Occipital lobe (tissue), 2 donors: ENCODE data around the gene AKIRIN2. TPM values are rescaled to one million over a fixed set of nuclear protein-coding genes. Genes with fewer than 3 reads are reported as not detected.
"Not testable (repeated sequence)": the region's sequence is repeated elsewhere in the genome, so short reads cannot be mapped to it uniquely, and the experiment has no call there.

Experiments
- DNase-seq: peaks from one replicate; lab custom pipeline; 2025; lab: John Stamatoyannopoulos, UW
- total RNA-seq: library from RNA; depleted of rRNA; stranded (reverse); fragments of >200 nt; gene quantifications from one replicate; pipeline ENCODE4 v1.2.3, GENCODE V29; 2014

AKIRIN2 gene
- total RNA-seq, 1 donor from 2014 or later: 68.8 TPM

GRCh38 chr6:87718662-87719433, 16.8 kb upstream of the AKIRIN2 start:
- no peak for DNase-seq

GRCh38 chr6:87716928-87717614, 15.0 kb upstream of the AKIRIN2 start:
- no peak for DNase-seq

GRCh38 chr6:87714093-87714842, 12.2 kb upstream of the AKIRIN2 start:
- DNase-seq: no peak

GRCh38 chr6:87712713-87713112, 10.7 kb upstream of the AKIRIN2 start:
- DNase-seq: not testable (repeated sequence)

GRCh38 chr6:87710090-87710489, 8.1 kb upstream of the AKIRIN2 start:
- no peak for DNase-seq

GRCh38 chr6:87708581-87709427, 6.8 kb upstream of the AKIRIN2 start:
- not testable (repeated sequence) for DNase-seq

- DNase-seq: no peak
Measured at GRCh38 chr6:87706187-87706966, 4.3 kb upstream of the AKIRIN2 start.

GRCh38 chr6:87705070-87705691, 3.1 kb upstream of the AKIRIN2 start:
- no peak for DNase-seq

- DNase-seq: not testable (repeated sequence)
Measured at GRCh38 chr6:87703039-87703438, 1.0 kb upstream of the AKIRIN2 start.

GRCh38 chr6:87702589-87702945, 534 bp upstream of the AKIRIN2 start:
- DNase-seq: no peak

GRCh38 chr6:87701344-87701675, 723 bp downstream of the AKIRIN2 start:
- no peak for DNase-seq

- DNase-seq: no peak
Measured at GRCh38 chr6:87700397-87701343, 1.4 kb downstream of the AKIRIN2 start.

- no peak for DNase-seq
Measured at GRCh38 chr6:87699576-87699975, 2.5 kb downstream of the AKIRIN2 start.

- no peak for DNase-seq
Measured at GRCh38 chr6:87698547-87699006, 3.5 kb downstream of the AKIRIN2 start.

- no peak for DNase-seq
Measured at GRCh38 chr6:87697581-87698546, 4.2 kb downstream of the AKIRIN2 start.

GRCh38 chr6:87696817-87697216, 5.2 kb downstream of the AKIRIN2 start:
- not testable (repeated sequence) for DNase-seq

GRCh38 chr6:87692086-87692485, 9.9 kb downstream of the AKIRIN2 start:
- no peak for DNase-seq

GRCh38 chr6:87690441-87690840, 11.6 kb downstream of the AKIRIN2 start:
- no peak for DNase-seq
